Measurements from ENCODE around the gene BSG.
"Not testable (repeated sequence)": the region's sequence is repeated elsewhere in the genome, so short reads cannot be mapped to it uniquely, and the experiment has no call there.

BSG gene

GRCh38 chr19:604355-604754 lies 32.0 kb downstream of the BSG start:
- no peak for DNase-seq (ENCODE audit: low read depth)

- DNase-seq (ENCODE audit: low read depth) = not testable (repeated sequence)
Measured at GRCh38 chr19:605061-605971, 32.9 kb downstream of the BSG start.

- no peak for DNase-seq (ENCODE audit: low read depth)
Measured at GRCh38 chr19:607301-608154, 35.1 kb downstream of the BSG start.

- DNase-seq (ENCODE audit: low read depth) = no peak
Measured at GRCh38 chr19:608155-609003, 36.0 kb downstream of the BSG start.

GRCh38 chr19:609004-609346 lies 36.6 kb downstream of the BSG start:
- DNase-seq (ENCODE audit: low read depth) = no peak

GRCh38 chr19:610071-610800 lies 37.8 kb downstream of the BSG start:
- peak; percentile 17 for DNase-seq (ENCODE audit: low read depth)

GRCh38 chr19:610801-611480 lies 38.5 kb downstream of the BSG start:
- DNase-seq (ENCODE audit: low read depth) = peak; percentile 93

GRCh38 chr19:611481-611868 lies 39.1 kb downstream of the BSG start:
- peak; percentile 98 for DNase-seq (ENCODE audit: low read depth)

GRCh38 chr19:612941-613340 lies 40.5 kb downstream of the BSG start:
- no peak for DNase-seq (ENCODE audit: low read depth)

GRCh38 chr19:613732-614567 lies 41.6 kb downstream of the BSG start:
- no peak for DNase-seq (ENCODE audit: low read depth)

GRCh38 chr19:615619-616018 lies 43.2 kb downstream of the BSG start:
- DNase-seq (ENCODE audit: low read depth) = peak; percentile 32

- DNase-seq (ENCODE audit: low read depth) = no peak
Measured at GRCh38 chr19:616062-616700, 43.8 kb downstream of the BSG start.

GRCh38 chr19:616747-617526 lies 44.5 kb downstream of the BSG start:
- DNase-seq (ENCODE audit: low read depth) = no peak

- DNase-seq (ENCODE audit: low read depth) = no peak
Measured at GRCh38 chr19:617551-618246, 45.3 kb downstream of the BSG start.

- no peak for DNase-seq (ENCODE audit: low read depth)
Measured at GRCh38 chr19:618247-618619, 45.8 kb downstream of the BSG start.

GRCh38 chr19:618674-619285 lies 46.4 kb downstream of the BSG start:
- no peak for DNase-seq (ENCODE audit: low read depth)

- DNase-seq (ENCODE audit: low read depth) = no peak
Measured at GRCh38 chr19:619286-620002, 47.0 kb downstream of the BSG start.
